ENCODE results near the gene DSCAM. TPM values are rescaled to one million over a fixed set of nuclear protein-coding genes. Genes with fewer than 3 reads are reported as not detected.
"Not testable (repeated sequence)": the region's sequence is repeated elsewhere in the genome, so short reads cannot be mapped to it uniquely, and the experiment has no call there.

DSCAM gene
- total RNA-seq, 2 donors from 2014 or later = not detected

- Mint-ChIP-seq H3K27me3 (ENCODE audit: low read depth) (no peaks in the 10 kb centered on the region), H3K27ac (no peak overlapping the region), H3K9me3 (peaks cover 1 to 4% of the 10 kb centered on the region in 2 donors), H3K4me1 (ENCODE audit: low read depth) (no peaks in the 10 kb centered on the region), H3K36me3 (ENCODE audit: insufficient read depth in 2 of 2) (no peaks in the 10 kb centered on the region), H3K4me3 (no peak overlapping the region)
- DNase-seq (no peak), ATAC-seq (replicated peaks in 1 of 2) (no peak)
Measured at GRCh38 chr21:40270047-40270446, 576.9 kb downstream of the DSCAM start.

DNA sequence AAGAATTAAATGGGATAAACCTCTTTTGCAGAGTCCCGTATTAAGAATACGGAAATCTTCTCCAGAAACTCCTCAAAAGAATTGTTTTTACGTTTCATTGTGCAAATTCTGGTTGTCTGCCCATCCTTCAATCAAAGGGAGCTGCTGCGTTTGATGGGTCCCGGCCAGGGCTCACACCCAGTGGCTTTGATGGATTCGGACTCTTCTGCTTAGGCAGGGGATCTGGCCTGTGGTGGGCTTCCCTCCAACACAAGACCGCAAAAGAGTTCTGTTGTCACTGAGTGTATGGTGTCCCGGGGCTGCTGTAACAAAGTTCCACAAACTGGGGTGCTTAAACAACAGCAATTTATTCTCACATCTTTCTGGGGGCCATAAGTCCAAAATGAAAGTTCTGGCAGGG lies 577.7 kb downstream of the DSCAM start:
- H3K36me3 Mint-ChIP-seq (ENCODE audit: insufficient read depth in 2 of 2) = no peaks in the 10 kb centered on the region
- peaks cover 3% of the 10 kb centered on the region in 2 donors for H3K9me3 Mint-ChIP-seq
- no peaks in the 10 kb centered on the region for H3K27me3 Mint-ChIP-seq (ENCODE audit: low read depth)
- ATAC-seq (replicated peaks in 1 of 2) = no peak
- no peaks in the 10 kb centered on the region for H3K4me1 Mint-ChIP-seq (ENCODE audit: low read depth)
- no peak overlapping the region for H3K27ac Mint-ChIP-seq
- no peak for DNase-seq
- H3K4me3 Mint-ChIP-seq = no peak overlapping the region

DNA sequence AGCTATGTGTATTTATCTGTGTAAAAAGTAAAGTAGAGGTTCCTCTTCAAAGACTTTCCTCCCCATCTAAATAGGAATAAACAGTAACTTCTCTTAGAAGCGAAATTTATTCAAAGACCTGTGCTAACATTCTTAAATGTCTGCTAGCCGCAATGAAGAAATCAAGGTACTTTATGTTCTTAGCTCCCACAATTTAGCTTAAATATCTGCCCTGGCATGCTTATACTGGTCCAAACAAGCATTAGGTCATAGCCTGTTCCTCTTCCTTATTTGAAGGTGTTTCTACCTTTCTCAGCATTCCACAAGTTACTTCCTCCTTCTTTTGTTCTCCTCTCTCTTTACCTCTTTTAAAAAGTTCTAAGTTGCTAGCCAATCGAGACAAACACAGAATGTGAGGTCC lies 588.5 kb downstream of the DSCAM start:
- not testable (repeated sequence) for H3K9me3 Mint-ChIP-seq; H3K36me3 Mint-ChIP-seq (ENCODE audit: insufficient read depth in 2 of 2); H3K4me1 Mint-ChIP-seq (ENCODE audit: low read depth); DNase-seq; ATAC-seq (replicated peaks in 1 of 2); H3K4me3 Mint-ChIP-seq; H3K27me3 Mint-ChIP-seq (ENCODE audit: low read depth); H3K27ac Mint-ChIP-seq

- DNase-seq (no peak), ATAC-seq (replicated peaks in 1 of 2) (no peak)
- Mint-ChIP-seq H3K4me3 (no peak overlapping the region), H3K9me3 (peaks cover 2 to 3% of the 10 kb centered on the region in 2 donors), H3K4me1 (ENCODE audit: low read depth) (no peaks in the 10 kb centered on the region), H3K36me3 (ENCODE audit: insufficient read depth in 2 of 2) (no peaks in the 10 kb centered on the region), H3K27ac (no peak overlapping the region), H3K27me3 (ENCODE audit: low read depth) (no peaks in the 10 kb centered on the region)
Measured at GRCh38 chr21:40257342-40257741, 589.6 kb downstream of the DSCAM start.

GRCh38 chr21:40255518-40256444 lies 591.2 kb downstream of the DSCAM start:
- no peaks in the 10 kb centered on the region for H3K27me3 Mint-ChIP-seq (ENCODE audit: low read depth)
- H3K4me1 Mint-ChIP-seq (ENCODE audit: low read depth) = no peaks in the 10 kb centered on the region
- H3K9me3 Mint-ChIP-seq = peaks cover 2 to 5% of the 10 kb centered on the region in 2 donors
- ATAC-seq (replicated peaks in 1 of 2) (no peak), DNase-seq (no peak)
- no peak overlapping the region for H3K4me3 Mint-ChIP-seq
- no peaks in the 10 kb centered on the region for H3K36me3 Mint-ChIP-seq (ENCODE audit: insufficient read depth in 2 of 2)
- no peak overlapping the region for H3K27ac Mint-ChIP-seq

DNA sequence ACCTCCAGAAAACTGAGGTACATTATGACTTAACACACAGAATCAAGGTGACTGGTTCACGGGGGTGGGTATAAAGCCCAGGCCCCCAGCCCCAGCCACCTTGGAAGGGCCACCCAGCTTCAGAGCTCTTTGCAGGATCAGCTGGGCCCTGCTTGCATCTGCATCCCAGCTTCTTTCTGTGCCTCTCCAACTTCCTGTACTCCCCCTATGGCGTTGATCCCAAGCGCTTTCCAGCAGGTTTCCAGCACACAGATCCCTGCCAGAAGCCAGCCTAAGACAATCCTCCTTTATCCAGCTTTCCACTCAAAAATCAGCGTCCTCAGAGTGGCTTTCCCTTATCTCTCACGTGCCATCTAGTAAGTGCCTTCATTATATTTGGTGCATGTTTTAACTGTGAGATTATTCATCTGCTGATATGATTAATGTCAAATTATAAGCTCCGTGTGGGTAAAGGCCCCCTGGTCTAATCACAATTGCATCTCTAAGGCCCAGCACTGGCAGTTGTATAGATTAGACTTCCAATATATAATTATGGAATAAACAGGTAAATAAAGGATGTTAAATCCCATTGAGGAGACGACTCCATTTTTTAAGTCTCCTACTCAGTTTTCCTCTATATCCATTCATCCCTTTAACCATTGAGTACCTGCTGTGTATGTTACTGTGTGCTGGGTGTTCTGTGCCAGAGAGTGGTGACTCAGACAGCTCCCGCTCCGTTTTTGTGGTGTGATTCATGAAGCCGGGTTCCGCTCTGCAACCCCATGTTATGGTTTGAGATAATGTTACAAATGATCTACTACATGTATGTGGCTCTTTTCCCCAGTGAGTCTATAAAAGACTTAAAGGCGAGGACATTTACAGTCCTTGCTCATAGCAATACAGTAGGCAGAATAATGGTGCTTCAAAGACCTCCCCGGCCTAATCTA lies 592.2 kb downstream of the DSCAM start:
- Mint-ChIP-seq H3K4me3 (no peak overlapping the region), H3K4me1 (ENCODE audit: low read depth) (no peaks in the 10 kb centered on the region), H3K27ac (no peak overlapping the region), H3K36me3 (ENCODE audit: insufficient read depth in 2 of 2) (no peaks in the 10 kb centered on the region), H3K9me3 (peaks cover 2 to 5% of the 10 kb centered on the region in 2 donors), H3K27me3 (ENCODE audit: low read depth) (no peaks in the 10 kb centered on the region)
- no peak for DNase-seq
- ATAC-seq (replicated peaks in 1 of 2) = no peak

GRCh38 chr21:40253112-40253511 lies 593.8 kb downstream of the DSCAM start:
- ATAC-seq (replicated peaks in 1 of 2) (no peak), DNase-seq (no peak)
- no peaks in the 10 kb centered on the region for H3K36me3 Mint-ChIP-seq (ENCODE audit: insufficient read depth in 2 of 2)
- no peaks in the 10 kb centered on the region for H3K27me3 Mint-ChIP-seq (ENCODE audit: low read depth)
- peaks cover 8 to 15% of the 10 kb centered on the region in 2 donors for H3K9me3 Mint-ChIP-seq
- no peak overlapping the region for H3K27ac Mint-ChIP-seq
- H3K4me1 Mint-ChIP-seq (ENCODE audit: low read depth) = no peaks in the 10 kb centered on the region
- no peak overlapping the region for H3K4me3 Mint-ChIP-seq

- H3K36me3 Mint-ChIP-seq (ENCODE audit: insufficient read depth in 2 of 2) = peaks cover 0 to 2% of the 10 kb centered on the region in 2 donors
- DNase-seq (no peak), ATAC-seq (replicated peaks in 1 of 2) (no peak)
- no peak overlapping the region for H3K27ac Mint-ChIP-seq
- H3K9me3 Mint-ChIP-seq = peaks cover 11 to 21% of the 10 kb centered on the region in 2 donors
- no peaks in the 10 kb centered on the region for H3K4me1 Mint-ChIP-seq (ENCODE audit: low read depth)
- H3K27me3 Mint-ChIP-seq (ENCODE audit: low read depth) = no peaks in the 10 kb centered on the region
- H3K4me3 Mint-ChIP-seq = no peak overlapping the region
Measured at GRCh38 chr21:40250514-40251294, 596.3 kb downstream of the DSCAM start.

- ATAC-seq (replicated peaks in 1 of 2) (no peak), DNase-seq (no peak)
- H3K27me3 Mint-ChIP-seq (ENCODE audit: low read depth) = no peaks in the 10 kb centered on the region
- H3K9me3 Mint-ChIP-seq = peaks cover 12 to 15% of the 10 kb centered on the region in 2 donors
- no peaks in the 10 kb centered on the region for H3K4me1 Mint-ChIP-seq (ENCODE audit: low read depth)
- H3K4me3 Mint-ChIP-seq = no peak overlapping the region
- H3K36me3 Mint-ChIP-seq (ENCODE audit: insufficient read depth in 2 of 2) = peaks cover 0 to 2% of the 10 kb centered on the region in 2 donors
- no peak overlapping the region for H3K27ac Mint-ChIP-seq
Measured at GRCh38 chr21:40244981-40245380, 602.0 kb downstream of the DSCAM start.

GRCh38 chr21:40243685-40244084 lies 603.3 kb downstream of the DSCAM start:
- DNase-seq = no peak
- H3K4me3 Mint-ChIP-seq = no peak overlapping the region

DNA sequence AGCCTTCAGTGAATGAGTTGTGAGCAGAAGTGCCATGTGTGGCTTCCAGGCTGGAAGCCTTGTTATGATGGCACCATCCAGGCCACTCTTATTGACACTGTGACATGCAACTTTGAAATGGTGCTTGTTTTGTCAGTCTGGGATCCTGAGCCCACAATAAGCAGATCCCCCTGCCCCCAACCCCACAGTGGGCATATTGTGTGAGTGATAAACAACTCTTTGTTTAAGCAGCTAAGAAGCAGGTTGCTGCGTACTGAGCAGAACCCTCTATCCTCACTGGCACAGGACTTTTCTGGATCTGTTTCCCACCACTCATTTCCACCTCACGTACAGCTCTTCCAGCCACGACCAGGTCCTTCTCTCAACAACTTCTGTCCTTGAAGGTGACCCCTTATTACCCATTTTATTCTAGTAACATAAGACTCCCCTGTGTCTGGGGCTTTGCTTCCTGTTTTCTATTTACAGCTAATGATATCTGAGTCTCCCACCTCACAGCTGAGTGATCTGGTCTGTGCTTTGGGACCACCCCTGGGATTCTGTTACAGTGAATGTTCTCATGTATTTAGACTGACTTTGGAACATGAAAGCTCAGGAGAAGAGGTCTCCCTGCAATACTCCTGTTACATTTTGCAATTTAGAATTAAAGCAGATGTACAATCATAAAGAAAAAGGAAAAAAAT lies 604.2 kb downstream of the DSCAM start:
- Mint-ChIP-seq H3K27ac (no peak overlapping the region), H3K4me1 (ENCODE audit: low read depth) (no peaks in the 10 kb centered on the region), H3K4me3 (no peak overlapping the region), H3K9me3 (peaks cover 2 to 6% of the 10 kb centered on the region in 2 donors), H3K36me3 (ENCODE audit: insufficient read depth in 2 of 2) (peaks cover 0 to 2% of the 10 kb centered on the region in 2 donors), H3K27me3 (ENCODE audit: low read depth) (no peaks in the 10 kb centered on the region)
- ATAC-seq (replicated peaks in 1 of 2) (no peak), DNase-seq (no peak)

More at GRCh38 chr21:40243685-40244084, 603.3 kb downstream of the DSCAM start:
- H3K27ac Mint-ChIP-seq = no peak overlapping the region
- H3K36me3 Mint-ChIP-seq (ENCODE audit: insufficient read depth in 2 of 2) = peaks cover 0 to 2% of the 10 kb centered on the region in 2 donors
- no peaks in the 10 kb centered on the region for H3K27me3 Mint-ChIP-seq (ENCODE audit: low read depth)
- H3K4me1 Mint-ChIP-seq (ENCODE audit: low read depth) = no peaks in the 10 kb centered on the region
- no peak for ATAC-seq (replicated peaks in 1 of 2)
- peaks cover 10 to 12% of the 10 kb centered on the region in 2 donors for H3K9me3 Mint-ChIP-seq

GRCh38 chr21:40235528-40235927 lies 611.4 kb downstream of the DSCAM start:
- Mint-ChIP-seq H3K36me3 (ENCODE audit: insufficient read depth in 2 of 2) (peaks cover 0 to 1% of the 10 kb centered on the region in 2 donors), H3K27me3 (ENCODE audit: low read depth) (no peaks in the 10 kb centered on the region), H3K4me3 (no peak overlapping the region), H3K9me3 (peaks cover 2 to 6% of the 10 kb centered on the region in 2 donors), H3K4me1 (ENCODE audit: low read depth) (no peaks in the 10 kb centered on the region), H3K27ac (no peak overlapping the region)
- ATAC-seq (replicated peaks in 1 of 2) = no peak
- DNase-seq = no peak
